ENCODE measurements around the gene PARL.
"Not testable (repeated sequence)": the region's sequence is repeated elsewhere in the genome, so short reads cannot be mapped to it uniquely, and the experiment has no call there.

PARL gene

DNA sequence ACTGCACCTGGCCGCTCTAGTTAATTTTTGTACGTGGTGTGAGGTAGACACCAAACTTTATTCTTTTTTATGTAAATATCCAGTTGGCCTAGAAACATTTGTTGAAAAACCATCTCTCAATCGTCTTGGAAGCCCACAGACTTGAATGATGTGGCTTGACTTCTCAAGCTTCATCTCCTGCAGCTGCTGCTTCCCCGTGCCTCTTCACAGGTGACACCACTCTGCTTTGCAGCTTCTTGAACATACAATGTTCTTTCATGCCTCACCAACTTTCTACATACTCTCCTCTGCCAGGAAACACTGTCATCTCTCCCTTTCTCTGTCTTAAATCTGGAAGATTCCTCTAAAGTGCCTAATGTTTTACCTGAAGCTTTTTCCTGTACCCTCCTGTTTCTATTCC is 94.9 kb downstream of the PARL start:
- DNase-seq (ENCODE audit: low spot score): no peak

DNA sequence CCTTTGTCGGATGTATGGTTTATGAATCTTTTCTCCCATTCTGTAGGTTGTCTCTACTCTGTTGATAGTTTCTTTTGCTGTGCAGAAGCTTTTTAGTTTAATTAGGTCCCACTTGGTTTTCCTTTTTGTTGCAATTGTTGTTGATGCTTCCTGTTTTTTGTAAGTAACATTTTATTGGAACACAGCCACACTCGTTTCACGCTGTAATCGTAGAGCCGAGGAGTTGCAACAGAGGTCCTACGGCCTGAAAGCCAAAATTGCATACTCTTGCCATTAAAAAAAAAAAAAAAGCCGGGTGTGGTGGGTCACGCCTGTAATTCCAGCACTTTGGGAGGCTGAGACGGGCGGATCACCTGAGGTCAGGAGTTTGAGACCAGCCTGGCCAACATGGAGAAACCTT is 100.2 kb downstream of the PARL start:
- DNase-seq (ENCODE audit: low spot score): not testable (repeated sequence)

DNA sequence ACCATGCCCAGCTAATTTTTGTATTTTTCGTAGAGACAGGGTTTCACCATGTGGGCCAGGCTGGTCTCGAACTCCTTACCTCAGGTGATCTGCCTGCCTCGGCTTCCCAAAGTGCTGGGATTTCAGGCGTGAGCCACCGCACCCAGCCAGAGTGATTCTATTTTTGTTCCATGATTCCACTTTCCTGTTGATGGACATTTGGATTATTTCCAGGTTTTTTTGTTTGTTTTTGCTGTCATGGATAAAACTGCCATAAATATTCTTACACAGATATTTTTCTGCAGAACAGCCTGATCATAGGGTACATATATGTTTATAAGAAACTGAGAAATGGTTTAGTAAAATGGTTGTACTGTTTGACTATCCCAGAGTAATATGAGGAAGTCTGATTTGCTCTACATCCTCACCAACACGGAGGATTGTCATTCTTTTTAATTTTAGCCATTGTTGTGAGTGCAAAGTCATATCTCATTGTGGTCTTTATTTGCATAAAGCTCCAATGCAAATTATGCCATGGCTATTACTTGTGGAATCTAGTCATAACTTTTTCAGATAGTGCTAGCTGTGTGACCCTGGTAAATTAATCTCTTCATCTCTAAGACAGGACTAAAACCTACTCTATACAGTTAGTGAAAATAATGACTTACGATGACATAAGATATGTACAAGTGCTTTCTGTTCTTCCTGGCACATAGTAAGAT is 102.0 kb downstream of the PARL start:
- no peak for DNase-seq (ENCODE audit: low spot score)

DNA sequence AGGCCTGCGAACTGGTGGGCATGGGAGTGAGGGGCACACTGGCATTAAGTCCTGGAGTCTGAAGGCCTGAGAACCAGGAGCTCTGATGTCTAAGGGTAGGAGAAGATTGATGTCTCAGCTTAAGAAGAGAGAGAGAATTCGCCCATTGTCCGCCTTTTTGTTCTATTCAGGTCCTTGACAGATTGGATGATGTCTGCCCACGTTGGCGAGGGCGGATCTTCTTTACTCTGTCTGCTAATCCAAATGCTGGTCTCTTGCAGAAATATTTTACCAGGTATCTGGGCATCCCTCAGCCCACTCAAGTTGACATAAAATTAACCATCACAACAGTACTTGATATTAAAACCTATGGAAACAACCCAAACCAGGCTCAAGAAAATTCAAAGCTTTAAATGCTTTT is 103.4 kb downstream of the PARL start:
- DNase-seq (ENCODE audit: low spot score): no peak

DNA sequence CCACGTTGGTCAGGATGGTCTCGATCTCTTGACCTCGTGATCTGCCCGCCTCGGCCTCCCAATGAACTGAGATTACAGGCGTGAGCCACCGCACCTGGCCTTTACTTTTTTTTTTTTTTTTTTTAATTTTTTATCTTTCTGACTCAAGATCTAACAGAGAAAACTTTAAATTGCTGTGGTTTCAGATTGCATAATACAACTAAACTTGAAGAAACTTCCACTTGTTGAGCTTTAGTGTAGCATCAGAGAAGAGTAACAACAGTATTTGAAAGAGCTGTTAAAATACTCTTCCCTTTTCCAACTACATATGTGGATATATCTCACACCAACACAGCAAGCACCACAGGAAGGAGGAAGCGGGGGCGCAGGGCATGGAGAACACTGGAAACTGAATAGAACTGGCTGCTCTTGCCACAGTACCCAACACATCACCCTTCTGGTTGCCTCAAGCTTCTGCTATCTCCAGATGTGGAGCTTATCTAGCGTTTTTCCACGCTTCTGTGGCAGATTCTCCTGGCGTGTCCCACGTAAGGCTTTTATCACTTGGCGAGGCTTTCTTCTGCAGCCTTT is 104.7 kb downstream of the PARL start:
- no peak for DNase-seq (ENCODE audit: low spot score)

All from D341Med (cell line).